HG02840 (cell line): ENCODE results near the gene SCN3B.

Experiments used
- ATAC-seq: cut with Tn5 transposase; IDR thresholded peaks from one replicate; pipeline ENCODE4 v1.9.1; 2021; ENCODE audit warnings: mild to moderate bottlenecking, moderate library complexity, moderate number of reproducible peaks; ENCODE audit not compliant: unreplicated experiment, low FRiP score

Gene SCN3B

DNA sequence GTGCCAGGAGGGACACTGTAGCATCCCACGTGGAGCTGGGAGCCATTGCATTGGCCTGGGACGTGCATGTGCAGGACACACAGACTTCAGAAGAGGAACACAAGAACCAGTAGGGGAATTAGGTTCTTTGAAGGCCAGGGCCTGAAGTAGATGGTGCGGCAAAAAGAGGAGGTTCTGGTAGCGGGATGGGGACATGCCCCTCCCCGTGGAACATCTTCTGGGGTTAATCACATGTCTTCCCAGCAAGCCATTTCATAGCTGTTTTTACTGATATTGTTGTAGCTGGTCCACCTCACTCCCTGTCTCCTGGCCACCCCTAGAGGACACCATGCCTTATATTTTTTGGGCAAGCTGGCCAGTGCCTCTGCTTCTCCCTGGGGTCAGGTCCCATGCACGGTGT lies 74.3 kb downstream of the SCN3B start:
- ATAC-seq: no peak

DNA sequence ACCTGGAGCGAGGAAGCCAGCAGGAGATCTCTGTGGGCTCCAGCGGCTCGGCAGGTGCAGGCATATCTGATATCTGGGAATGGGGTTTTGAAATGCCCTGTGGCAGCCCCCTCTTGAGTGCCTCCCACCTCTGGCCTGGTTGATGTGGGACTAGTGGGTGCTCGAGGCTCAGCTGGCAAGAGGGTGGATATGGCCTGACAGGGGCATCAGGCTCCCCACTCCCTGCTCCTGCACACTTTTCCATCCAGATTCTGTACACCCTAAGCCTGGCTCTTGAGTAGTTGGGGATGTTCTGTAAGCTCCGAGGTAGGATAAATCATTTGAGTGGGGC lies 75.0 kb downstream of the SCN3B start:
- no peak for ATAC-seq
